Left lung (tissue), 10 donors: ENCODE data around the gene TMEM245. TPM values are rescaled to one million over a fixed set of nuclear protein-coding genes. Genes with fewer than 3 reads are reported as not detected.

Source experiments
- ATAC-seq: fragments of 200-7000 bp; cut with Tn5 transposase; one replicate; pipeline ENCODE4 v1.9.1; 2020; ENCODE audit warnings: moderate library complexity
- DNase-seq, 4 donors: peaks; one replicate each; pipeline ENCODE4 v3.0.0-alpha.2; 2013 to 2020
- H3K27ac ChIP-seq, 2 donors: fragments of 200-600 bp; sonication (generic) in 1 of 2; one replicate each; pipeline versions ENCODE4 v1.5.0 to v1.8.0; 2020 to 2021
- H3K27me3 ChIP-seq, 2 donors: fragments of 200-600 bp; sonication (generic) in 1 of 2; one replicate each; pipeline versions ENCODE4 v1.5.0 to v1.8.0; 2020 to 2021
- H3K36me3 ChIP-seq, 2 donors: fragments of 200-600 bp; sonication (generic) in 1 of 2; one replicate each; pipeline versions ENCODE4 v1.5.0 to v1.8.0; 2020 to 2021
- H3K4me1 ChIP-seq, 2 donors: fragments of 200-600 bp; one replicate each; pipeline ENCODE4 v1.8.0; 2021
- H3K4me3 ChIP-seq, 2 donors: fragments of 200-600 bp; sonication (generic) in 1 of 2; one replicate each; pipeline versions ENCODE4 v1.5.0 to v1.8.0; 2020 to 2021; ENCODE audit warnings: mild to moderate bottlenecking in 1 of 2
- H3K9me3 ChIP-seq, 2 donors: fragments of 200-600 bp; sonication (generic) in 1 of 2; one replicate each; pipeline versions ENCODE4 v1.5.0 to v1.8.0; 2020 to 2021
- intact Hi-C, 2 donors: fragments of 100-400 bp; cut with DNase I; formaldehyde crosslinking; loops; one replicate each; pipeline versions ENCODE4 v1.11.2 to v1.14.2; 2022
- polyA plus RNA-seq, 6 donors: library from polyadenylated mRNA; unstranded; fragments of 120-200 nt; gene quantifications; one replicate each; pipeline ENCODE4 v1.2.1, GENCODE V29; 2013; ENCODE audit not compliant: insufficient read length in 6 of 6
- total RNA-seq, 2 donors: library from RNA; stranded (reverse); fragmentation: NEBNext Ultra II Directional; extraction: Animal tissue kit (Norgen Biotek cat#: 25700); gene quantifications; one replicate each; pipeline ENCODE4 v1.2.1, GENCODE V29; 2021
- TF ChIP-seq, protein P1 (sequence below), 2 donors: fragments of 200-600 bp; sonication (generic) in 1 of 2; IDR thresholded peaks; one replicate each; pipeline versions ENCODE4 v1.5.0 to v1.8.0; 2021; ENCODE audit warnings: antibody characterized with exemption in 2 of 2
- donor health status: DM: no; HTN: yes; CAD: no.
- donor health status: DM: no; HTN: no; CAD: no.

TMEM245 gene
- total and polyA plus RNA-seq, 8 donors = 61.0 to 89.2 (median 81.7) TPM

DNA sequence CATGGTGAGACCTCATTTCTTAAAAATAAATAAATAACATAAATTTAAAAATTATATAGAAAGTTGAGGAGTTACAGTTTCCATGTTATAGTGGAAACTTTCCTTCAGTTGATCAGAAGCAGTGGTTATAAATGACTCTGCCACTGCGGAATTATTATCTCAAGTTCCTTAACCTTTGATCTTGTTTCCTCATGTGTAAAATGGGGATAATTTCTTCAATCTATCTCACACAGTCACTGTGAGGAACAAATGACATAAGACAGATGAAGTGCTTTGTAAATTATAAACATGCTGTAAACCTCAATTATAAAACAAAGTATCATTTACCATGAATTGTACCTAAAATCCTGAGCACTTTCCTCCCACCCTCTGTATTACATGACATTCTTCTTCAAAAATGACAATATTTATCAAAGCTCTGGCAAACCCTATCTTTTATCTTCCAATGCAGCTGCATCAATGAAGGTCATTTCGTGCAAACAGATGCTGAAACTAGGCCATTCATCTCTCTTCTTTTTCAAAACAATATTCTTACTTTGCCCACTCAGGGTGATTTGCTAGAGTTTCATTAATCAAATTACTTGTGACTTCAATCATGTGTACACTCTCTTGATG lies 46.8 kb downstream of the TMEM245 start:
- Histone ChIP-seq H3K4me3 (no peak overlapping the region), H3K9me3 (no peaks in the 10 kb centered on the region), H3K4me1 (no peaks in the 10 kb centered on the region), H3K27ac (no peak overlapping the region), H3K27me3 (no peaks in the 10 kb centered on the region), H3K36me3 (peaks cover 0 to 43% of the 10 kb centered on the region in 2 donors)
- DNase-seq = no peak
- ATAC-seq = no peak
- intact Hi-C loops = no loop called here
- TF ChIP-seq, protein P1, sequence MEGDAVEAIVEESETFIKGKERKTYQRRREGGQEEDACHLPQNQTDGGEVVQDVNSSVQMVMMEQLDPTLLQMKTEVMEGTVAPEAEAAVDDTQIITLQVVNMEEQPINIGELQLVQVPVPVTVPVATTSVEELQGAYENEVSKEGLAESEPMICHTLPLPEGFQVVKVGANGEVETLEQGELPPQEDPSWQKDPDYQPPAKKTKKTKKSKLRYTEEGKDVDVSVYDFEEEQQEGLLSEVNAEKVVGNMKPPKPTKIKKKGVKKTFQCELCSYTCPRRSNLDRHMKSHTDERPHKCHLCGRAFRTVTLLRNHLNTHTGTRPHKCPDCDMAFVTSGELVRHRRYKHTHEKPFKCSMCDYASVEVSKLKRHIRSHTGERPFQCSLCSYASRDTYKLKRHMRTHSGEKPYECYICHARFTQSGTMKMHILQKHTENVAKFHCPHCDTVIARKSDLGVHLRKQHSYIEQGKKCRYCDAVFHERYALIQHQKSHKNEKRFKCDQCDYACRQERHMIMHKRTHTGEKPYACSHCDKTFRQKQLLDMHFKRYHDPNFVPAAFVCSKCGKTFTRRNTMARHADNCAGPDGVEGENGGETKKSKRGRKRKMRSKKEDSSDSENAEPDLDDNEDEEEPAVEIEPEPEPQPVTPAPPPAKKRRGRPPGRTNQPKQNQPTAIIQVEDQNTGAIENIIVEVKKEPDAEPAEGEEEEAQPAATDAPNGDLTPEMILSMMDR (IDR thresholded peaks at IDR 0.05) = no peak

DNA sequence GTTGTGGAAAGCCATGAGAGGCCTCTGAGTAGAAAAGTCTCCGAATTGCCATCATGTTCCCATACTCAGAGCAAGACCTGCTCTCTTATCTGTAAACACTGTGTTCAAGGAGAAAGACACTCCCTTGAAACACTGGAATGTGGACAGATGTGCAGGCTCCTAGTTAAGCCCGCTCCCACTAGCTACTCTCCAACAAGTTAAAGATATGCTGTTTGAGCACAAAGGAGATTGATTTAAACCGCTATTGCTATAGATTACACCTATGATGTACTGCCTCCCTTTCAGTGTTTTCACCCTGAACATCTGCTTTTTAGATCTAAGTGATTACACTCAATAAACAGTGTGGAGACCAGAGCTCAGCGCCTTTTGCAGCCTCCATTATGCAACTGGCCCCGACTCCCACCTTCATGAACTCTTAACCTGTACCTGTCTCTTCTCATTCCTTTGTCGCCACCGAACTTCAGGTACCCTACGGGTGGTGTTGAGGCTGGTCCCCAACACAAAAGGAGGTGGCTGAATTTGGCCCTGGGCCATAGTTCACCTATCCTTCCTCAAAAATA lies 47.5 kb downstream of the TMEM245 start:
- Histone ChIP-seq H3K4me3 (no peak overlapping the region), H3K27ac (no peak overlapping the region), H3K4me1 (no peaks in the 10 kb centered on the region), H3K9me3 (no peaks in the 10 kb centered on the region), H3K27me3 (no peaks in the 10 kb centered on the region), H3K36me3 (peaks cover 0 to 45% of the 10 kb centered on the region in 2 donors)
- no peak for DNase-seq
- intact Hi-C loops = no loop called here
- TF ChIP-seq, protein P1 (IDR thresholded peaks at IDR 0.05) = no peak
- peak; percentile 17 for ATAC-seq

DNA sequence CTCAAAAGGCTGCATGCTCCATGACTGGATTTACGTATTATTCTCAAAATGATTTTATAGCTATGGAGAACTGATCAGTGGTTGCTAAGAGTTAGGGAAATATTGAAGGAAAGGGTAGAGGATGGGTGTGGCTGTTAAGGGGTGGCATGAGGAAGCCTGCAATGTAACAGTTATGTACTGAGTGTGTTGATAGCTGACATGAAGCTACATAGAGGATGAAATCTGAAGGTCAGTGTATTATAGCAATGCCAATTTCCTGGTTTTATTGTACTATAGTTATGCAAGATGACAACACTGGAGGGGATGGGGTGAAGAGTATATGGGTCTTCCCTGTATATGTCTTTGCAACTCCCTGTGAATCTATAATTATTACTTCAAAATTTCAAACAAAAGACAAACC lies 51.0 kb downstream of the TMEM245 start:
- Histone ChIP-seq H3K36me3 (peaks cover 0 to 64% of the 10 kb centered on the region in 2 donors), H3K4me3 (no peak overlapping the region), H3K27me3 (no peaks in the 10 kb centered on the region), H3K27ac (no peak overlapping the region), H3K4me1 (no peaks in the 10 kb centered on the region), H3K9me3 (no peaks in the 10 kb centered on the region)
- ATAC-seq = no peak
- TF ChIP-seq, protein P1 (IDR thresholded peaks at IDR 0.05) = no peak
- intact Hi-C loops = no loop called here
- no peak for DNase-seq

DNA sequence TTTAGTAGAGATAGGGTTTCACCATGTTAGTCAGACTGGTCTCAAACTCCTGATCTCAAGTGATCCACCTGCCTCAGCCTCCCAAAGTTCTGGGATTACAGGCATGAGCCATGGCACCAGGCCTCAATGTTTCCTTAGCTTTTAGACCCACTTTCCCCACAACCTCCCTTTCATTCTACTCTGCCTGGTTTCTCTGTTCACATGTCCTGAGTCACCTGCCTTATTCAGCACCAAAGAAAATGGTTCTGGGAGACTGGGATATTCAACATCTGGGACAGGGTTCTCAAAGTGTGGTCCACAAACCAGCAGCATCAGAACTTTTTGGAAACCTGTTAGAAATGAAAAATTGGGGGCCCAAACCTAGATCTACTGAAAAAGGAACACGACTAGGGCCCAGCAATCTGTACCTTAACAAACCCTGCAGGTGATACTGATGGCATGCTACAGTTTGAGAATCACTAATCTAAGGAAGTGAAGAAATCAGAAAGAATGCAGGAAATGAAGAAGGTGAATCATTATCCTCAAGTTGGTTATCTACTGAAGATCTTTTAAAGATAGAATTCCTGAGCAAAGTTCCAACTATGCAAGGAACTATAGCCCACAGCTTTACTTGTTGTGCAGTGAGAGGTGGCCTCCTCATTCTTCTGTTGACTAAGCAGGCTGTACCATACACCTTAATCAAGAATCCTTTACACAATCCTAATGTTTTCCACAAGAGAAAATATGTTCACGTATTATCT lies 54.6 kb downstream of the TMEM245 start:
- no peaks in the 10 kb centered on the region for H3K9me3 ChIP-seq
- TF ChIP-seq, protein P1 (IDR thresholded peaks at IDR 0.05) = no peak
- no peak overlapping the region for H3K27ac ChIP-seq
- peaks cover 0 to 79% of the 10 kb centered on the region in 2 donors for H3K36me3 ChIP-seq
- no peaks in the 10 kb centered on the region for H3K27me3 ChIP-seq
- DNase-seq (no peak), ATAC-seq (no peak)
- no peaks in the 10 kb centered on the region for H3K4me1 ChIP-seq
- intact Hi-C loops = no loop called here
- no peak overlapping the region for H3K4me3 ChIP-seq

DNA sequence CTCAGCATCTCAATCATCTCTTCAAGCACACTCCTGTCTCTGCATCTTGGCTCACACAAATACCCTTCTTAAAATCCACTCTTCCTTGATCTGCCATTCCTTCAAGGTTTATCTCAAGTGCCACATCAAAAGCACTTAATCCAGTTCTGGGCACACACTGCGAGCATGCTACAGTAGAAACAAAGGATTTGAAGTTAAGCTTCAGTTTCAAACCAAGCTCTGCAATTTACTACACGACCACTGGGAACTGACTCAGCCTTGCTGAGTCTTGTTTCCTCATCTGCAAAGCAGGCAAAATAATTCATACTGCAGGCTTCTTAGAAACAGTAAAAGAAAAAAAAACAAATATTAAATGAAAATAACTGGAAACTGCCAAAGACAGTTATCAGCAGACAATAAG lies 56.0 kb downstream of the TMEM245 start:
- no peak overlapping the region for H3K4me3 ChIP-seq
- intact Hi-C loops = no loop called here
- peaks cover 0 to 77% of the 10 kb centered on the region in 2 donors for H3K36me3 ChIP-seq
- ATAC-seq (peak; percentile 89), DNase-seq (peak in 2 of 4 donors; percentile 4 to 47)
- no peaks in the 10 kb centered on the region for H3K9me3 ChIP-seq
- TF ChIP-seq, protein P1 (IDR thresholded peaks at IDR 0.05) = no peak
- no peaks in the 10 kb centered on the region for H3K27me3 ChIP-seq
- H3K4me1 ChIP-seq = no peaks in the 10 kb centered on the region
- no peak overlapping the region for H3K27ac ChIP-seq
